HL-60 (cell line): ENCODE results near the gene LIPC.

Experiments
- DNase-seq, 2 experiments: peaks; one replicate each; pipeline ENCODE4 v3.0.0-alpha.2; 2010 to 2020; ENCODE audit warnings: low read depth in 1 of 2, low spot score in 1 of 2
- H3K27ac ChIP-seq: fragments of 250-450 bp; sonication (Bioruptor Pico); replicated peaks from 2 replicates; pipeline ENCODE4 v1.5.1; 2020; ENCODE audit warnings: mild to moderate bottlenecking, moderate library complexity
- H3K27me3 ChIP-seq: fragments of 250-450 bp; sonication (Bioruptor Pico); 2 replicates; pipeline ENCODE4 v1.5.1; 2021; ENCODE audit warnings: mild to moderate bottlenecking, moderate library complexity; ENCODE audit not compliant: insufficient read depth, poor library complexity, severe bottlenecking
- H3K4me3 ChIP-seq: replicated peaks from 2 replicates; pipeline ENCODE4 v1.5.1; 2011; ENCODE audit warnings: mild to moderate bottlenecking, control low read depth, low read length; ENCODE audit not compliant: insufficient read depth
- GABPA ChIP-seq: IDR thresholded peaks from 2 replicates; pipeline ENCODE4 v1.6.1; 2012; ENCODE audit warnings: low read depth
- POLR2AphosphoS5 ChIP-seq: IDR thresholded peaks from 2 replicates; pipeline ENCODE4 v1.6.1; 2012; ENCODE audit warnings: low read depth
- SPI1 ChIP-seq: IDR thresholded peaks from 2 replicates; pipeline ENCODE4 v1.6.1; 2012; ENCODE audit warnings: low read depth, mild to moderate bottlenecking, borderline replicate concordance
- TF ChIP-seq, protein P1 (sequence below): IDR thresholded peaks from one replicate; pipeline ENCODE4 v1.5.1; 2011; ENCODE audit warnings: low read length, control low read depth, inconsistent platforms; ENCODE audit not compliant: insufficient read depth
- TF ChIP-seq, protein P2 (sequence below): IDR thresholded peaks from 2 replicates; pipeline ENCODE4 v1.6.1; 2012; ENCODE audit warnings: low read depth; ENCODE audit not compliant: insufficient replicate concordance

LIPC gene

DNA sequence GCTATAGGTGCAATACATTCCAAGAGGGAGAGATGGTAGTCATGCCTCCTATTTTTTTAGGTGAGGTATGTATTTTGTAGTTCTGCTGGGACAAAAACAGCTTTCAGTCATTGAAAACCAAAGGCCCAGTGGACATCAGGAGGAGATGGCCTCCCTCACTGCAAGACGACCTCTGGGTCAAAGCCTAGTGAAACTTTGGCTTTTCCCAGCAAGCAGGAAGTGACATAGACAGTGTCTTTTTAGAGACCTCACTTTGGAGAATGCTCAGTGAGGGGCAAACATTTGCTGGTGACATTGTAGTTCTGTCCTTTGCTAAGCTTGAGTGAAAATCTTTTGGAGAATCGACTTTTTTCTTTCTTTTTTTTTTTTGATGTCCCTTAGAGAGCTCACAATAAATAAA is 27.3 kb downstream of the LIPC start:
- H3K27ac ChIP-seq = no peak overlapping the region
- DNase-seq = no peak
- no peak overlapping the region for H3K4me3 ChIP-seq
- TF ChIP-seq, protein P1, sequence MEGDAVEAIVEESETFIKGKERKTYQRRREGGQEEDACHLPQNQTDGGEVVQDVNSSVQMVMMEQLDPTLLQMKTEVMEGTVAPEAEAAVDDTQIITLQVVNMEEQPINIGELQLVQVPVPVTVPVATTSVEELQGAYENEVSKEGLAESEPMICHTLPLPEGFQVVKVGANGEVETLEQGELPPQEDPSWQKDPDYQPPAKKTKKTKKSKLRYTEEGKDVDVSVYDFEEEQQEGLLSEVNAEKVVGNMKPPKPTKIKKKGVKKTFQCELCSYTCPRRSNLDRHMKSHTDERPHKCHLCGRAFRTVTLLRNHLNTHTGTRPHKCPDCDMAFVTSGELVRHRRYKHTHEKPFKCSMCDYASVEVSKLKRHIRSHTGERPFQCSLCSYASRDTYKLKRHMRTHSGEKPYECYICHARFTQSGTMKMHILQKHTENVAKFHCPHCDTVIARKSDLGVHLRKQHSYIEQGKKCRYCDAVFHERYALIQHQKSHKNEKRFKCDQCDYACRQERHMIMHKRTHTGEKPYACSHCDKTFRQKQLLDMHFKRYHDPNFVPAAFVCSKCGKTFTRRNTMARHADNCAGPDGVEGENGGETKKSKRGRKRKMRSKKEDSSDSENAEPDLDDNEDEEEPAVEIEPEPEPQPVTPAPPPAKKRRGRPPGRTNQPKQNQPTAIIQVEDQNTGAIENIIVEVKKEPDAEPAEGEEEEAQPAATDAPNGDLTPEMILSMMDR = no peak
- TF ChIP-seq, protein P2, sequence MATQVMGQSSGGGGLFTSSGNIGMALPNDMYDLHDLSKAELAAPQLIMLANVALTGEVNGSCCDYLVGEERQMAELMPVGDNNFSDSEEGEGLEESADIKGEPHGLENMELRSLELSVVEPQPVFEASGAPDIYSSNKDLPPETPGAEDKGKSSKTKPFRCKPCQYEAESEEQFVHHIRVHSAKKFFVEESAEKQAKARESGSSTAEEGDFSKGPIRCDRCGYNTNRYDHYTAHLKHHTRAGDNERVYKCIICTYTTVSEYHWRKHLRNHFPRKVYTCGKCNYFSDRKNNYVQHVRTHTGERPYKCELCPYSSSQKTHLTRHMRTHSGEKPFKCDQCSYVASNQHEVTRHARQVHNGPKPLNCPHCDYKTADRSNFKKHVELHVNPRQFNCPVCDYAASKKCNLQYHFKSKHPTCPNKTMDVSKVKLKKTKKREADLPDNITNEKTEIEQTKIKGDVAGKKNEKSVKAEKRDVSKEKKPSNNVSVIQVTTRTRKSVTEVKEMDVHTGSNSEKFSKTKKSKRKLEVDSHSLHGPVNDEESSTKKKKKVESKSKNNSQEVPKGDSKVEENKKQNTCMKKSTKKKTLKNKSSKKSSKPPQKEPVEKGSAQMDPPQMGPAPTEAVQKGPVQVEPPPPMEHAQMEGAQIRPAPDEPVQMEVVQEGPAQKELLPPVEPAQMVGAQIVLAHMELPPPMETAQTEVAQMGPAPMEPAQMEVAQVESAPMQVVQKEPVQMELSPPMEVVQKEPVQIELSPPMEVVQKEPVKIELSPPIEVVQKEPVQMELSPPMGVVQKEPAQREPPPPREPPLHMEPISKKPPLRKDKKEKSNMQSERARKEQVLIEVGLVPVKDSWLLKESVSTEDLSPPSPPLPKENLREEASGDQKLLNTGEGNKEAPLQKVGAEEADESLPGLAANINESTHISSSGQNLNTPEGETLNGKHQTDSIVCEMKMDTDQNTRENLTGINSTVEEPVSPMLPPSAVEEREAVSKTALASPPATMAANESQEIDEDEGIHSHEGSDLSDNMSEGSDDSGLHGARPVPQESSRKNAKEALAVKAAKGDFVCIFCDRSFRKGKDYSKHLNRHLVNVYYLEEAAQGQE = no peak
- TF ChIP-seq POLR2AphosphoS5 = no peak
- no peak for TF ChIP-seq GABPA
- TF ChIP-seq SPI1 = no peak
- H3K27me3 ChIP-seq = no peaks in the 10 kb centered on the region

DNA sequence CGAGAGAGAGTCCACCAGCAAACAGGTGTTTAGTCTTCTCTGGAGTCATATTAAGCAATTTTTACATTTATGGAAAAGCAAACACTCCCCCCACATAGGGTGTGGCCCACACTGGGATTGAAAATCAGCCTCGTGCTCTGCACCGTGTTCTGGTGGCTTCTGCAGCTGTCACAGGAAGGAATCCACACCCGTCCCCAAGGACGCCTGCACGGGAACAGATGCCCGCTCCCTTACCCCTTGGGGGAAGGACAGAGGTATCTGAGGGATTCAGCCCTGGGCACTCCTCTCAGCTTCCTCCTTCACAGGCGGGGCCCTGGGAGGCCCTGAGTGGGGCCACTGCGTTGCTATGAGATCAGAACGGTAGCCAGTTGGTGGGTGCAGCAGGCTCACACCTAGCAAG is 27.8 kb downstream of the LIPC start:
- DNase-seq = peak; percentile 16 to 60
- Histone ChIP-seq H3K27ac (no peak overlapping the region), H3K4me3 (no peak overlapping the region)

DNA sequence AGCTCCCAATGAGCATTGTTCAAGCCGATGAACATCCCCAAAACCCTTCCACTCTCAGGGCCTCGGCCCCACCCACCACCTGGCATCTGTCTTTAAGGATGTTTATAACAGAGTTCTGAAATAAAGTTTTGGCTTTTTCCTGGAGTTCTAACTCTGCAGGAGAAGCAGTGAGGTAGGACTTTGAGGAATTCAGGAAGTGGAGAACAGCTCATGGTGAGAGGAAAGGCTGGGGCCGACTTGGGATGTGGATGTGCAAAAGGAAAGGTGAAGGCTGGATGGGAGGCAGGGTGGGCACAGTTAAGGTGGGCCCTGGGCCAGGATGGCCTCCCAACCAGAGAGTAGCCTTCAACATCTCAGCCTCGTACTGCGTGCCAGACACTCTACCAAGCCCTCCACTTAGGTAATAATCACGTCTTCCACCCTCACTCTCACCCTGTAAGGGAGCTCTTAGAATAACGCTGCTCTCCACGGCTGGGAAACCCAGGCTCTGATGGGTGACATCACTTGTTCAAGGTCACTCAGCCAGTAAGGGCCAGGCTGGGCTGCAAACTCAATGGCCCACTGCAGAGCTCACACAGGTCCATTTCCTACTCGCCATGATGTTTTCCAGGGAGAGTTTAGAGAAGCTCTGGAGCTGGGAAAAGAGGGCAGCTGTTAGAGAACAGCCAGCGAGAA is 28.5 kb downstream of the LIPC start:
- TF ChIP-seq POLR2AphosphoS5 (no peak), SPI1 (no peak)
- TF ChIP-seq, protein P1 = no peak
- DNase-seq = no peak
- no peak overlapping the region for H3K4me3 ChIP-seq
- no peak overlapping the region for H3K27ac ChIP-seq
- no peaks in the 10 kb centered on the region for H3K27me3 ChIP-seq

More for the DNA sequence above, 27.8 kb downstream of the LIPC start:
- TF ChIP-seq, protein P2 = no peak
- no peak for TF ChIP-seq POLR2AphosphoS5
- TF ChIP-seq GABPA = no peak
- TF ChIP-seq, protein P1 = no peak
- TF ChIP-seq SPI1 = no peak
- H3K27me3 ChIP-seq = no peaks in the 10 kb centered on the region

DNA sequence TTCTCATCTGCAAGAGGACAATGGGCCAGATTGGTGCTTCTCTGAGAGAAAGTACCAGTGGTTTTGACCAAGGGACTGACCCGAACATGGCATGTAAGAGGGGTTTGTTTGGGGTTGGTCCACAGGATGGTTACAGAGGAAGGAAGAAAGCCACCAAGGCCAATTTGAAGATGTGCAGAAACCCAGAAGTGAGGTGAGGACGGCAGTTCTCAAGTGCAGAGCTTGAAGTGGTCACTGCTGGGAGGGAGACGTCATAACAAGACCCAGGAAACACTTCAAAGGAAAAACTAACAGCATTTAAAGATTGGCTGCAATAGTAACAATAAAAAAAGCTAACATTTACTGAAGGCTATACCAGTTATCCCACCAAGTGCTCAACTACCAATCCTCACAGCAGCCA is 29.1 kb downstream of the LIPC start:
- DNase-seq = no peak
- Histone ChIP-seq H3K27ac (no peak overlapping the region), H3K27me3 (no peaks in the 10 kb centered on the region), H3K4me3 (no peak overlapping the region)
- TF ChIP-seq POLR2AphosphoS5 (no peak), GABPA (no peak), SPI1 (no peak)
- TF ChIP-seq, protein P1 = no peak
- TF ChIP-seq, protein P2 = no peak
